ENCODE measurements around the gene FBXW7.
A peak's percentile ranks its signal among the peaks of the same experiment; 100 is the strongest.

The FBXW7 gene, protein sequence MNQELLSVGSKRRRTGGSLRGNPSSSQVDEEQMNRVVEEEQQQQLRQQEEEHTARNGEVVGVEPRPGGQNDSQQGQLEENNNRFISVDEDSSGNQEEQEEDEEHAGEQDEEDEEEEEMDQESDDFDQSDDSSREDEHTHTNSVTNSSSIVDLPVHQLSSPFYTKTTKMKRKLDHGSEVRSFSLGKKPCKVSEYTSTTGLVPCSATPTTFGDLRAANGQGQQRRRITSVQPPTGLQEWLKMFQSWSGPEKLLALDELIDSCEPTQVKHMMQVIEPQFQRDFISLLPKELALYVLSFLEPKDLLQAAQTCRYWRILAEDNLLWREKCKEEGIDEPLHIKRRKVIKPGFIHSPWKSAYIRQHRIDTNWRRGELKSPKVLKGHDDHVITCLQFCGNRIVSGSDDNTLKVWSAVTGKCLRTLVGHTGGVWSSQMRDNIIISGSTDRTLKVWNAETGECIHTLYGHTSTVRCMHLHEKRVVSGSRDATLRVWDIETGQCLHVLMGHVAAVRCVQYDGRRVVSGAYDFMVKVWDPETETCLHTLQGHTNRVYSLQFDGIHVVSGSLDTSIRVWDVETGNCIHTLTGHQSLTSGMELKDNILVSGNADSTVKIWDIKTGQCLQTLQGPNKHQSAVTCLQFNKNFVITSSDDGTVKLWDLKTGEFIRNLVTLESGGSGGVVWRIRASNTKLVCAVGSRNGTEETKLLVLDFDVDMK

DNA sequence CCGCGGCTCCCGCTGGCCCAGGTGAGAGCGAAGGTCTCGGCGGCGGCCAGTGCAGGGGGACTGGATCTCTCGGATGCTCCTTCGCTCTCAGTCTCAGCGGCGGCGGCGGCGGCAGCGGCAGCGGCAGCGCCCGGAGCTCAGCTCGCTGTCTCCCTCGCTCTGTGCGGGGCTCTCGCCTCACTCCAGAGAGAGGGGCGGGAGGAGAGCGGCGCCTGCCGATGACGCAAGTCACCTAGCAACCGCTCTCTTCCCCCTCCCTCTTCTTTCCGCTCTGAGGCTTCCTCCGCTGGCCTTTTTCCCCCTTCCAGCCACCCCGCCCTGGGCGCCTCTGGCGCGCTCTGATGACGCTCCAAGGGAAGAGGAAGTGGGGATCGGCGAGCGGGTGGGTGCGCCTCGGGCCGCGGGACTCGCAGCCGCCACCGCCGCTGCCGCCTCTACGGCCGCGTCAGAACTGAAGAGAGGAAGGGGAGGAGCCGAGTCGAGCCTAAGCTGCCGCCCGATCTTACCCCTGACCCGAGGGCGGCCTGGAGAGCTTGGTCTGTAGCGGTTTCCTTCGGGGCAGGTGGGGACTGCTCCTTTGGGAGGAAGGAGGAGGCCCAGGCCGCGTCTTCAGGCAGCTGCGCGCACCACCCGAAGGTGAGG is at the start of gene FBXW7:
TSS of gene FBXW7 (minus strand) at position 190 of the 642 bp plus-strand sequence. CDS start 124,289 bp downstream, outside the sequence.
- TF ChIP-seq, protein P1, sequence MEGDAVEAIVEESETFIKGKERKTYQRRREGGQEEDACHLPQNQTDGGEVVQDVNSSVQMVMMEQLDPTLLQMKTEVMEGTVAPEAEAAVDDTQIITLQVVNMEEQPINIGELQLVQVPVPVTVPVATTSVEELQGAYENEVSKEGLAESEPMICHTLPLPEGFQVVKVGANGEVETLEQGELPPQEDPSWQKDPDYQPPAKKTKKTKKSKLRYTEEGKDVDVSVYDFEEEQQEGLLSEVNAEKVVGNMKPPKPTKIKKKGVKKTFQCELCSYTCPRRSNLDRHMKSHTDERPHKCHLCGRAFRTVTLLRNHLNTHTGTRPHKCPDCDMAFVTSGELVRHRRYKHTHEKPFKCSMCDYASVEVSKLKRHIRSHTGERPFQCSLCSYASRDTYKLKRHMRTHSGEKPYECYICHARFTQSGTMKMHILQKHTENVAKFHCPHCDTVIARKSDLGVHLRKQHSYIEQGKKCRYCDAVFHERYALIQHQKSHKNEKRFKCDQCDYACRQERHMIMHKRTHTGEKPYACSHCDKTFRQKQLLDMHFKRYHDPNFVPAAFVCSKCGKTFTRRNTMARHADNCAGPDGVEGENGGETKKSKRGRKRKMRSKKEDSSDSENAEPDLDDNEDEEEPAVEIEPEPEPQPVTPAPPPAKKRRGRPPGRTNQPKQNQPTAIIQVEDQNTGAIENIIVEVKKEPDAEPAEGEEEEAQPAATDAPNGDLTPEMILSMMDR (IDR thresholded peaks at IDR 0.05; ENCODE audit: low read depth, low read length) = no peak
- TF ChIP-seq, protein P2, sequence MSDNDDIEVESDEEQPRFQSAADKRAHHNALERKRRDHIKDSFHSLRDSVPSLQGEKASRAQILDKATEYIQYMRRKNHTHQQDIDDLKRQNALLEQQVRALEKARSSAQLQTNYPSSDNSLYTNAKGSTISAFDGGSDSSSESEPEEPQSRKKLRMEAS (IDR thresholded peaks at IDR 0.05; ENCODE audit: low read depth, low read length) = 0 out of 2 replicates have a peak, but pooled peaks have one; percentile 5
- TF ChIP-seq POLR2A (IDR thresholded peaks at IDR 0.05; ENCODE audit: extremely low read depth, insufficient read length) (peak; percentile 82), MYC (IDR thresholded peaks at IDR 0.05; ENCODE audit: low read depth, low read length) (peak; percentile 81; the same call in 1 of the 2 replicates)
- peak within 1 kb of the TSS; percentile 82 for H3K4me3 ChIP-seq (ENCODE audit: low read depth, low read length)
- peak; percentile 99 for DNase-seq (ENCODE audit: low read depth)

DNA sequence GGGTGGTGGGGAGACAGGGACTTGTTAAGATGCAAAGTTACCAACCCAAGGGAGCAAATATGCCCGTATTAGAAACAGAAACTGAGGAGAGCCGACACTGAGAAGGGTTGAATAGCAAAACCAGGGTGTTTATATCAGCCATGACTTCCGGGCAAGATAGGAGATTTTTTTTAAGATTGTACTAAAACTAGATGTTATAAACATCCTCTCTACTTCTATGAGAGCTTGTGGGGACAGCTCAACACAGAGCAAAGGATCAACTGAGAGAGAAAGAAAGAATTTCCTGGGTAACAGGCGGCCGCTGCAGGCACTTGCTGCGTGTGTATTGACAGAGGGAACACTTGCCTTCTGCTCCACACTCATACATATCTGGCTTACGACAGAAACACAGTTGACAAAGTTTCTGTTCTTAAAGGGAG is 49.1 kb upstream of the FBXW7 start:
- no peak overlapping the region for H3K4me3 ChIP-seq (ENCODE audit: low read depth, low read length)
- DNase-seq (ENCODE audit: low read depth) = no peak
- no peak for TF ChIP-seq POLR2A (IDR thresholded peaks at IDR 0.05; ENCODE audit: extremely low read depth, insufficient read length)

DNA sequence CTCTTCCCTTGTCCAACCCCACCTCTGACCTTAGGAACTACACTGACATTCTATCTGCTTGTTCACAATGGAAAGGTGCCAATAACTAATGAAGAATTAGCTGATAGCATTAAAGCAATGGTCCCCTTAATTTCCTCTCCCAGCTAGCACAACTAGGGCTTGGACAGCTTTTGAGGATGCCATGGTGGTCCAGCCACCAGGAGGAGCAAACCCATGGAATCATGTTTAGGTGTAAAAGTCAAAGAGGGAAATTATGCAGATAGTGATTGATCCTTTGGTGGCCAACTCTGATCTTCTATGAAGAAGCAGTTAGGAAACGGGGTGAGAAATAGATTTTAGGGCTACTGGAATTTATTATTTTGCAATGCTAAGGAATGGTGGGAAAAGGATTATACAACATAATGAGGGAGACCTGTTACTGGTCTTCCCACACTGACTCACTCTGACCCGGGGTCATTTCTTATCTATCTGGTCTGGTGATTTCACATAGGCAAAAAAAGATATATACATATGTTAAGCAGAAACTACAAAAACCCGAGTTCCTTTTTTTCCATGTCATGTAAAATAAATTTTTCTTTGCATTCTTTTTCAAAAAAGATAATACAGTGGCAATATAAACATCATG is 45.8 kb upstream of the FBXW7 start:
- no peak overlapping the region for H3K4me3 ChIP-seq (ENCODE audit: low read depth, low read length)
- TF ChIP-seq POLR2A (IDR thresholded peaks at IDR 0.05; ENCODE audit: extremely low read depth, insufficient read length) = no peak
- TF ChIP-seq, protein P2 (IDR thresholded peaks at IDR 0.05; ENCODE audit: low read depth, low read length) = no peak
- TF ChIP-seq, protein P1 (IDR thresholded peaks at IDR 0.05; ENCODE audit: low read depth, low read length) = no peak
- TF ChIP-seq MYC (IDR thresholded peaks at IDR 0.05; ENCODE audit: low read depth, low read length) = no peak
- peak; percentile 12 for DNase-seq (ENCODE audit: low read depth)

DNA sequence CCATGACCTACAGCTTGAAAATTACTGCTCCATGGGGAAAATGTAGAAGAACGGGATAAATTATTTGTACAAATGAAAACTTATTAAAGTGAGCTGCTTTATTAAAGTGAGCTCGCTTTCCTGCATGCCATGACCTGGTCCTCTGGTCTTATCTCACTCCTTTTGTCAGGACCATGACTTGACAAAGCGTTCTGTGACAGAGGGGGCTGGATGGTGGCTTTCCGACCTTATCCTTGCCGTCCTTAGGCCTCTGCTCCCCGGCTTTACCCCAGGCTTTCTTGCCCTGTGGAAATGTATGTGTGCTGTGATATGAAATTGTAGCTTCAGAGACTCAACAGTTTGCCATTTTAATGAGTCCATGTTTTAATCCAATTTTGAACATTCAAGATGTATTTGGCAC is 44.0 kb upstream of the FBXW7 start:
- H3K4me3 ChIP-seq (ENCODE audit: low read depth, low read length) = no peak overlapping the region
- DNase-seq (ENCODE audit: low read depth) = no peak
- no peak for TF ChIP-seq MYC (IDR thresholded peaks at IDR 0.05; ENCODE audit: low read depth, low read length)
- TF ChIP-seq, protein P1 (IDR thresholded peaks at IDR 0.05; ENCODE audit: low read depth, low read length) = no peak
- TF ChIP-seq, protein P2 (IDR thresholded peaks at IDR 0.05; ENCODE audit: low read depth, low read length) = no peak
- no peak for TF ChIP-seq POLR2A (IDR thresholded peaks at IDR 0.05; ENCODE audit: extremely low read depth, insufficient read length)

DNA sequence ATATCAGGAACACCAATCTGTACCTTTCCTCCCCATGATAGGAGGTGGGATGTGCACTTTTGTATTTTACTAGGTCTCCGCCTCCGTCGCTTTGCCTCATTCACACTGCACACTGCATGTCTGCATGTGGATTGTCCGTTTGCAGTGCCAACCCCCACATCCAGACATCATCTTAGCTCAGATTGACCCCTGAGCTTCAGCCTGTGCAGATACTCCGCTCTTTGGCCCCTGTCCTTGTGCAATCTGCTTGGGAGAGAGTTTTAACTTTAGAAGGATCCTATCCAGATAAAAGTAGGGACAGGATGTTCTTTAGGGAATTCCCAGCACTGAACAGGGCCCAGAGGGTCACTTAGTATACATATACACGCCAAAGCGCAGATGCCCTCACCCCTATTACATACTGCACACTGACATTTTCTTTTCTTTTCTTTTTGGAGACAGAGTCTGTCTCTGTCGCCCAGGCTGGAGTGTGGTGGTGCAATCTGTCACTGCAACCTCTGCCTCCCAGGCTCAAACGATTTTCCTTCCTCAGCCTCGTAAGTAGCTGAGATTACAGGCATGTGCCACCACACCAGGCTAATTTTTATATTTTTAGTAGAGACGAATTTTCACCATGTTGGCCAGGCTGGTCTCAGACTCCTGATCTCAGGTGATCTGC is 43.3 kb upstream of the FBXW7 start:
- TF ChIP-seq MYC (IDR thresholded peaks at IDR 0.05; ENCODE audit: low read depth, low read length) (no peak), POLR2A (IDR thresholded peaks at IDR 0.05; ENCODE audit: extremely low read depth, insufficient read length) (no peak)
- TF ChIP-seq, protein P2 (IDR thresholded peaks at IDR 0.05; ENCODE audit: low read depth, low read length) = no peak
- TF ChIP-seq, protein P1 (IDR thresholded peaks at IDR 0.05; ENCODE audit: low read depth, low read length) = no peak
- DNase-seq (ENCODE audit: low read depth) = no peak
- H3K4me3 ChIP-seq (ENCODE audit: low read depth, low read length) = no peak overlapping the region

Data from NB4 (cell line).